Measurements from ENCODE around the gene CDC34. TPM values are rescaled to one million over a fixed set of nuclear protein-coding genes. Genes with fewer than 3 reads are reported as not detected.

Gene CDC34
- total RNA-seq, 1 donor from 2014 or later: 40.0 TPM

GRCh38 chr19:572743-573518 is 41.4 kb downstream of the CDC34 start:
- peak overlapping the region; percentile 96 for H3K4me3 ChIP-seq
- no peaks in the 10 kb centered on the region for H3K27me3 ChIP-seq (ENCODE audit: low read depth)
- H3K9me3 ChIP-seq: no peaks in the 10 kb centered on the region
- intact Hi-C loops (cut with DNase I): no loop called here
- H3K4me1 ChIP-seq: peaks cover 58% of the 10 kb centered on the region
- no peak for TF ChIP-seq CTCF (IDR thresholded peaks at IDR 0.05)
- H3K36me3 ChIP-seq: peaks cover 5% of the 10 kb centered on the region
- peak overlapping the region; percentile 93 for H3K27ac ChIP-seq
- peak; percentile 26 to 32 for ATAC-seq
- peak; percentile 72 for DNase-seq

DNA sequence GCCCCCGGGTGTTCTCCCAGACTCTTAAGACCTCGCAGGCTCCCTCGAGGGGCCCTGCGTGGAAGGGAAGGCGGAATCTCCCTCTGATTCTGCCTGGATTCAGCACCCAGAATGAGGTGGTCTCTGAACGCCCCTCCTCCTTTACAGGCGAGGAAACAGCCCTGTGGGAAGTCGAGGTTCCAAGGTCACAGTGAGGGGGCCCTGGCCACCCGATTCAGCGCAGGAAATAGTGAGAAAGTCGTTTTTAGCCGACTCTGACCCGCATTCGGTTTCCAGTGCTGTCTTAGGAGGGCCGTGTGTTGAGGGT is 41.9 kb downstream of the CDC34 start:
- H3K36me3 ChIP-seq: peaks cover 11% of the 10 kb centered on the region
- H3K9me3 ChIP-seq: no peaks in the 10 kb centered on the region
- ATAC-seq (no peak), DNase-seq (no peak)
- H3K27ac ChIP-seq: peak overlapping the region; percentile 93
- H3K4me3 ChIP-seq: peak overlapping the region; percentile 96
- H3K27me3 ChIP-seq (ENCODE audit: low read depth): no peaks in the 10 kb centered on the region
- intact Hi-C loops (cut with DNase I): no loop called here
- no peak for TF ChIP-seq CTCF (IDR thresholded peaks at IDR 0.05)
- H3K4me1 ChIP-seq: peaks cover 58% of the 10 kb centered on the region

DNA sequence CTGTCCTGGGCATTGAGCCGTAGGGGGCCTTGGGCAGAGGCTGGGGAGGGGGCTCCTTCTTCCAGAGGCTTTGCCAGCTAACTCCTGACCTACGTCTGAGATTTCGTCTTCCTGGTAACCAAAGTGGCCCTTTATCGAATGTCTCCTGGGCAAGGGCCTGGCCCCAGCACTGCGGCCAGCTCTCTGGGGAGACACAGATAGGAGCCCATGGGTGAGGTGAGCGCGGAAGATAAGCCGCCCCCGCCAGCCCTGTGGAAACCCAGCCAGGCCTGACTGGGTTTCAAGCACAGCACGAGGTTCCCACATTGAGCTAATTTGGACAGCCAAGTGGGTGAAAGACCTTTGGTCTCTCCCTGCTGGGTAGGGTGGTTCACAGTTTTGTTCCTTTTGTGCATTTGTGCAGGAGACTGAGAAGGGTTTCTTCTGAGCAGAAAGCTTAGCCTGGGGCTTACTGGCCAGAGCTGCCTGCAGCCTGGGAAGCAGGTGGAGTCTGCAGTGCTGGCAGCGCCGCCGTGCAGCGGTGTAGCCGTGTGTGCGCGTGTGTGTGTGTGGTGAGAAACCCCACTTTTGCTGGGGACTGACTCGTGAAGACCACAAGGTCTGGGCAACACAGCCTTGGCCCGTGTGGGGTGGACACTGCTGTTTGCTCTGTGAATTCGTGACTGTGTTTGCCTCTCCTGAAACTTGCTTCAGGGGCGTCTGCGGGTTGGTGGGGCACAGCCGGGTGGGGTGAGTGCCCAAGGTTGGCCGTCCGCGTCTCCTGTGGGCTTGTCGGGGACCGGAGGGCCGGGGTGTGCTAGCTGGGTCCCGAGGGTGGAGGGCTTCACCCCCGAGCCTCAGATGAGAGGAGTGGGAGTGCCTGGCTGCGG is 43.3 kb downstream of the CDC34 start:
- intact Hi-C loops (cut with DNase I): no loop called here
- Histone ChIP-seq H3K36me3 (peaks cover 20% of the 10 kb centered on the region), H3K27me3 (ENCODE audit: low read depth) (no peaks in the 10 kb centered on the region), H3K4me3 (peak overlapping the region; percentile 96), H3K9me3 (no peaks in the 10 kb centered on the region), H3K27ac (no peak overlapping the region), H3K4me1 (peaks cover 58% of the 10 kb centered on the region)
- no peak for TF ChIP-seq CTCF (IDR thresholded peaks at IDR 0.05)
- DNase-seq (no peak), ATAC-seq (no peak)

- TF ChIP-seq CTCF (IDR thresholded peaks at IDR 0.05): no peak
- Histone ChIP-seq H3K4me1 (peaks cover 57% of the 10 kb centered on the region), H3K36me3 (peaks cover 29% of the 10 kb centered on the region), H3K4me3 (peak overlapping the region; percentile 96), H3K9me3 (no peaks in the 10 kb centered on the region), H3K27ac (no peak overlapping the region), H3K27me3 (ENCODE audit: low read depth) (no peaks in the 10 kb centered on the region)
- DNase-seq: no peak
- intact Hi-C loops (cut with DNase I): no loop called here
- no peak for ATAC-seq
These were observed 44.3 kb downstream of the CDC34 start for GRCh38 chr19:575527-576506.

Measured in lower lobe of right lung (tissue), 2 donors.